Pancreas (tissue), 10 donors: ENCODE results near the gene SH2D2A. TPM values are rescaled to one million over a fixed set of nuclear protein-coding genes. Genes with fewer than 3 reads are reported as not detected.

Source experiments
- ATAC-seq, 4 donors: fragments of 200-7000 bp; cut with Tn5 transposase; one replicate each; pipeline versions ENCODE4 v1.8.0 to v1.9.1; 2020; ENCODE audit warnings: mild to moderate bottlenecking in 4 of 4, moderate library complexity in 4 of 4
- DNase-seq, 6 donors: peaks; one replicate each; pipeline ENCODE4 v3.0.0-alpha.2; 2020
- FAIRE-seq: peaks from 2 replicates; lab custom pipeline; 2012; peaks lifted over from hg19 to GRCh38; lab: Jason Lieb, UNC
- H3K27ac ChIP-seq, 4 donors: fragments of 200-600 bp; sonication (generic); 1 replicate in 3 of 4; 2 replicates in 1 of 4; pipeline versions ENCODE4 v1.5.0 to v1.8.0; 2020
- H3K27me3 ChIP-seq, 4 donors: fragments of 200-600 bp; one replicate each; pipeline ENCODE4 v1.8.0; 2021
- H3K36me3 ChIP-seq, 3 donors: fragments of 200-600 bp; sonication (generic) in 1 of 3; one replicate each; pipeline versions ENCODE4 v1.5.0 to v1.8.0; 2020 to 2021
- H3K4me1 ChIP-seq, 3 donors: fragments of 200-600 bp; one replicate each; pipeline ENCODE4 v1.8.0; 2021
- H3K4me3 ChIP-seq, 4 donors: fragments of 200-600 bp; sonication (generic) in 2 of 4; one replicate each; pipeline versions ENCODE4 v1.5.0 to v1.8.0; 2020 to 2021
- H3K9me3 ChIP-seq, 4 donors: fragments of 200-600 bp; one replicate each; pipeline ENCODE4 v1.8.0; 2021
- CTCF ChIP-seq, 4 donors: fragments of 200-600 bp; sonication (generic) in 3 of 4; IDR thresholded peaks; one replicate each; pipeline versions ENCODE4 v1.5.0 to v1.8.0; 2021; ENCODE audit warnings: antibody characterized with exemption in 4 of 4
- WGBS, 2 donors: extraction: QIAGEN DNeasy Blood & Tissue Kit; methylation state at CpG; one replicate each; pipeline ENCODE4 v1.1.7; 2013; 5-methylcytosine and 5-hydroxymethylcytosine counted together
- intact Hi-C, 3 donors: fragments of 100-400 bp; cut with DNase I; formaldehyde crosslinking; loops; one replicate each; pipeline versions ENCODE4 v1.11.1 to v1.14.2; 2022
- polyA plus RNA-seq, 2 donors: library from polyadenylated mRNA; stranded (reverse); fragments of 200-250 nt; gene quantifications; one replicate each; pipeline ENCODE4 v1.2.3, GENCODE V29; 2013
- total RNA-seq, 6 donors: library from RNA; stranded (reverse); fragmentation: NEBNext Ultra II Directional in 4 of 6; extraction: Animal tissue kit (Norgen Biotek cat#: 25700) in 4 of 6; gene quantifications; one replicate each; pipeline versions ENCODE4 v1.2.1 to v1.2.4, GENCODE V29; 2021 to 2023
- donor health status: healthy with polysubstance abuse.
- donor health status: DM: no; HTN: no; CAD: no; lungs with moderate emphysema.
- donor health status: DM: no; HTN: no; CAD: no.
- donor health status: control.
- donor health status: control.
- donor health status: Bipolar disorder and iron deficiency.
- donor health status: DM: yes; HTN: yes; CAD: no.
- donor health status: DM: no; HTN: no; CAD: no.
- donor health status: DM: no; HTN: no; CAD: no.
- donor health status: DM: yes; HTN: yes; CAD: no.

Gene SH2D2A
- total and polyA plus RNA-seq, 8 donors: 0.16 to 1.5 (median 0.71) TPM

DNA sequence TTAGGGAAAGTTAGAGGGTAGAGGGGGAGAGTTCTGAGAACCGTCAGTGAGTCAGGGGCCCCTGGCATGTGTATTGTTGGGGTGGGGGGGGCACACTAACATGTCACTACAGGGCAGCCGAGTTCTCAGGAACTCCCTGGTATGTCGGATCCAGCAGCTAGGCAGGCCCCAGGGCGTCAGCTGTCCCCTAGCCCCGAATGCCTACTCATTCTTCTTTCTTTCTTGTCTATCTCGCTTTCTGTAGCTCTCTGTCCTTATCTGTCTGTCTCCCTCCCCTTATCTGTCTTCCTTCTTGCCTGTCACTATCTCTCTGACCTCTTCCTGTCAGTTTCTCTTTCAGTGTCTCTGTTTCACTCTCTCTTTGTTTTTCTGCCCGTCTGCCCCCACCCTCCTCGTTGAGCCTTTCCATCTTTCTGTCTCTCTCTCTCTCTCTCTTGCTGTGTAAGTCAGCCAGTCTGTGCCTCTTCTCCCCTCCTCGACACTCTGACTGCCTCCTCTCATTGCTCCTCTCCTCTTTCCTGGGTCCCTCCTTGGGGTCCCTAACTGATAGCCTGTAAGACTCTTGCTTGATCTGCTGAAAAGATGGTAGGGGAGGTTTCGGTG is 46.5 kb upstream of the SH2D2A start:
- Histone ChIP-seq H3K9me3 (no peaks in the 10 kb centered on the region), H3K27ac (no peak overlapping the region), H3K4me3 (no peak overlapping the region), H3K36me3 (no peaks in the 10 kb centered on the region), H3K27me3 (peaks cover 0 to 17% (median 0%) of the 10 kb centered on the region in 4 donors), H3K4me1 (peaks cover 0 to 23% (median 16%) of the 10 kb centered on the region in 3 donors)
- no peak for TF ChIP-seq CTCF (IDR thresholded peaks at IDR 0.05)
- WGBS, 2 donors: 75 to 79% methylated on average over 10 of the region's 10 CpGs
- FAIRE-seq (no peak), ATAC-seq (no peak), DNase-seq (no peak)
- intact Hi-C loops: no loop called here

GRCh38 chr1:156862584-156862983 is 45.9 kb upstream of the SH2D2A start:
- H3K27me3 ChIP-seq: peaks cover 0 to 17% (median 0%) of the 10 kb centered on the region in 4 donors

GRCh38 chr1:156860628-156861423 is 44.2 kb upstream of the SH2D2A start, which contains the start of gene NTRK1:
TSS of gene NTRK1 (plus strand) at chr1:156860865. CDS start at chr1:156860935, 70 bp downstream.
- peak within 1 kb of the TSS in 1 of 4 donors; percentile 33 for H3K4me3 ChIP-seq
- H3K36me3 ChIP-seq: no peaks in the 10 kb centered on the region
- no peak for FAIRE-seq
- peak; percentile 27 to 69 (median 52) for ATAC-seq
- H3K27ac ChIP-seq: no peak within 1 kb of the TSS
- 3 to 5% methylated on average over 36 to 69 of the region's 69 CpGs for WGBS, 2 donors
- no peaks in the 10 kb centered on the region for H3K9me3 ChIP-seq
- peaks cover 0 to 17% (median 0%) of the 10 kb centered on the region in 4 donors for H3K27me3 ChIP-seq
- intact Hi-C loops: no loop called here
- peaks cover 0 to 23% (median 16%) of the 10 kb centered on the region in 3 donors for H3K4me1 ChIP-seq
- DNase-seq: peak in 2 of 6 donors; percentile 16 to 83
- no peak for TF ChIP-seq CTCF (IDR thresholded peaks at IDR 0.05)

More at GRCh38 chr1:156862584-156862983, 45.9 kb upstream of the SH2D2A start:
- TF ChIP-seq CTCF (IDR thresholded peaks at IDR 0.05): no peak
- WGBS, 2 donors: 69% methylated on average over 6 of the region's 6 CpGs
- H3K9me3 ChIP-seq: no peaks in the 10 kb centered on the region
- FAIRE-seq (no peak), DNase-seq (peak in 1 of 6 donors; percentile 6), ATAC-seq (no peak)
- intact Hi-C loops: no loop called here
- no peak overlapping the region for H3K27ac ChIP-seq
- peaks cover 0 to 23% (median 16%) of the 10 kb centered on the region in 3 donors for H3K4me1 ChIP-seq
- no peak overlapping the region for H3K4me3 ChIP-seq
- H3K36me3 ChIP-seq: no peaks in the 10 kb centered on the region

GRCh38 chr1:156860113-156860627 is 43.5 kb upstream of the SH2D2A start:
- ATAC-seq (peak; percentile 69 to 91 (median 88)), FAIRE-seq (no peak), DNase-seq (peak in 5 of 6 donors; percentile 21 to 82 (median 51))
- intact Hi-C loops: no loop called here
- TF ChIP-seq CTCF (IDR thresholded peaks at IDR 0.05): peak; percentile 25 to 79 (median 70)
- H3K4me1 ChIP-seq: peaks cover 0 to 23% (median 16%) of the 10 kb centered on the region in 3 donors
- no peaks in the 10 kb centered on the region for H3K9me3 ChIP-seq
- 3% methylated on average over 35 of the region's 35 CpGs for WGBS, 2 donors
- H3K27ac ChIP-seq: no peak overlapping the region
- peaks cover 0 to 17% (median 0%) of the 10 kb centered on the region in 4 donors for H3K27me3 ChIP-seq
- H3K36me3 ChIP-seq: no peaks in the 10 kb centered on the region
- peak overlapping the region in 1 of 4 donors; percentile 33 for H3K4me3 ChIP-seq
